Measurements from ENCODE around the gene PAQR7.
A peak's percentile ranks its signal among the peaks of the same experiment; 100 is the strongest.

Gene PAQR7

GRCh38 chr1:25875154-25875855, at the start of gene PAQR7:
Gene PAQR7, minus strand, starts transcription at chr1:25875708. Its CDS starts 11,869 bp downstream, at chr1:25863839.
- H3K4me3 ChIP-seq: peak within 1 kb of the TSS; percentile 47 to 69 (median 64)
- H3K27ac ChIP-seq: peak within 1 kb of the TSS; percentile 42 to 95 (median 89)

DNA sequence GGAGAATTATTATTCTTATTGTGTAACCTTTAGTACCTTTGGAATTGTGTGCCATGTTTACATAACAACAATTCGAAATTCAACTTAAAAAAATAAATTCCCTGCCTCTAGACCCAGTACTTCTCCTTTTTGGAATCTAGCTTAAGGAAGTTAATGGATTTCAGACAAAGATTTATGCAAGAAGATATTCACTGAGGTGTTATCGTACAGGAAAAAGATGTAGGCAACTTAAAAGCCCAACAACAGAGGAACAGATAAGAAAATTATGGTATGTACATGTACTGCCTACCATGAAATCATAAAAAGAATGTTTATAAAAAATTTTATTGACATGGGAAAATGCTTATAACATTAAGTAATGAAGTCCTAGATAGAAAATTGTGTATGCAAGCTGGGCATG, 48.9 kb upstream of the PAQR7 start:
- no peak overlapping the region for H3K27ac ChIP-seq

GRCh38 chr1:25922971-25923552, 47.6 kb upstream of the PAQR7 start:
- peak overlapping the region; percentile 20 to 84 (median 73) for H3K27ac ChIP-seq
- H3K4me3 ChIP-seq: peak overlapping the region; percentile 42 to 54 (median 46)

More for the DNA sequence above, 48.9 kb upstream of the PAQR7 start:
- H3K4me3 ChIP-seq: no peak overlapping the region

DNA sequence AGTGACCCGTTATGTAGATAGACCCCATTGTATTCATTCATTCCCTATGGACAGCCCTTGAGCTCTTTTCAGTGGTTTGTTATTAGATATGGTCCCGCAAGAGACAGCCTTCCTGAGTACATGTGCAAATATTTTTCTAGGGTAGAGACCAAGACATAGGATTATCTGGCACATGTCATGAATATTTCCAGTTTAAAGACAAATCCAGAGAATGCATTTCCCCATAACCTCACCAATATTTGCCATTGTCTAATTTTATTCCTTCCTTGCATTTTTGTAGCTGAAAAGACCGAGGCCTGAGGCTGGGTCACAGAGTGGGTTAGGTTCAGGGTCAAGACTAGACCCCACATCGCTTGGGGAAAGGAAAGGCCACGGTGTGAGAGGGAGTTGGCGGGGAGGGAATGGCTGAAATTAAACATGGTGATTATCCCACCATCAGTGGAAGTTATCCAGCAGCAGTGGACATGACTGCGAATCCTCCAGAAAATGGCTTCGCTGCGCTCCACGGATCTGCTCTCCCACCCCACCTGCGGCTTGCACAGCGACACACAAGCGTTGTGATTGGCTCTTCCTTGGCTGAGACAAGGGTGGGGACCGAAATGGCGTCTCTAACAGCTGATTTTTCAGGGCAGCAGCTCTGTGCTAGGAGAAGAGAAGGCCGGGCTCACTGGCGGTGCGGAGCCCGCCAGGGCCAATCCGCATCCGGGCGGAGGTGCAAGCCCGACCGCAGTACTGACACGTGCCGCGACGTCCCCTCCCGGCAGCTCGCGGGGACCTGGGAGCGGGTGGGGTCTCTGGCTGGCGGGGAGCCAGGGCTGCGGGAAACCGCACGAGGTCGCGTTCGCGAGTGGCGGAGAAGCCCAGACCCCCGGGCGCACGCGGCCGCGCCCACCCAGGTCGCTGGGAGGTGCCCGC, 46.8 kb upstream of the PAQR7 start:
- Histone ChIP-seq H3K27ac (peak overlapping the region; percentile 20 to 84 (median 73)), H3K4me3 (peak overlapping the region; percentile 42 to 54 (median 46))

GRCh38 chr1:25918615-25919014, 43.1 kb upstream of the PAQR7 start:
- no peak overlapping the region for H3K27ac ChIP-seq

DNA sequence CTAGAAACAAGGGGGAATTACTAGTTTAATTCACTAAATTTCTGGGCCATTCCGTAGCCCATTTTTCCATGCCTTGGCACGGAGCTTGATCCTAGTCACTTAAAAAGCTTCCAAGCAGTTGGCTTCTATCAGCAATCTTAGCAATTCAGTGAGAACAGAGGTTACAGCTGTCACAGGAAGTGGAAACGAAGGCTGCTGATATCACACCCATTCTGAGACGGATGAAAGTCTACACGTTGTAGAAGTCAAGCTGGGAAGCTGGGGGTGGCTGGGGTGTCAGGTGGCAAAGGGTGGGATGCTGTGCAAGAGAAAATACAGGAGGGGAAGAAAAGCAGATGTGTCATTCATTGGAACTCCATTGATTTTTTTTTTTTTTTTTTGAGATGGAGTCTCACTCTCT, 42.5 kb upstream of the PAQR7 start:
- Histone ChIP-seq H3K4me3 (no peak overlapping the region), H3K27ac (no peak overlapping the region)

More at GRCh38 chr1:25918615-25919014, 43.1 kb upstream of the PAQR7 start:
- H3K4me3 ChIP-seq: no peak overlapping the region

- Histone ChIP-seq H3K4me3 (no peak overlapping the region), H3K27ac (no peak overlapping the region)
Observed at GRCh38 chr1:25916460-25916859, 41.0 kb upstream of the PAQR7 start.

- no peak overlapping the region for H3K27ac ChIP-seq
- no peak overlapping the region for H3K4me3 ChIP-seq
Observed at GRCh38 chr1:25914074-25914995, 38.8 kb upstream of the PAQR7 start.

DNA sequence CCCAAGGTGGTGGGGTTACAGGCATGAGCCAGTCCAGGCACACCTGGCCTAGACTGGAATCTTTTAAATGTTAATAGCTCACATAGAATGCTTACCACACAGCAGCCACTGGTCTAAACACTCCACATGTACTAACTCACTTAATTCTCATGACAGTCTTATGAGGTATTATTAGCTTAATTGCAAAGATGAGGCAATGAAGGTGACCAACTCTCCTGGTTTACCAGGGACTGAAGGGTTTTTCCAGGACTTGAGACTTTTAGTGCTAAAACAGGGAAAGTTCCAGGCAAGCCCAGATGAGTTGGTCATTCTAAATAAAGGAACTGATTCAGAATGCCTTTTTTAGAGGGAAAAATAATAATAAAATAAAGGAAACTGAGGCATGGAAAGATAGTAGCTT, 37.7 kb upstream of the PAQR7 start:
- H3K27ac ChIP-seq: no peak overlapping the region
- H3K4me3 ChIP-seq: no peak overlapping the region

GRCh38 chr1:25912076-25912831, 36.7 kb upstream of the PAQR7 start:
- H3K27ac ChIP-seq: no peak overlapping the region
- no peak overlapping the region for H3K4me3 ChIP-seq

- Histone ChIP-seq H3K27ac (no peak overlapping the region), H3K4me3 (no peak overlapping the region)
Observed at GRCh38 chr1:25911162-25911561, 35.7 kb upstream of the PAQR7 start.

GRCh38 chr1:25909040-25909439, 33.5 kb upstream of the PAQR7 start:
- no peak overlapping the region for H3K4me3 ChIP-seq
- no peak overlapping the region for H3K27ac ChIP-seq

DNA sequence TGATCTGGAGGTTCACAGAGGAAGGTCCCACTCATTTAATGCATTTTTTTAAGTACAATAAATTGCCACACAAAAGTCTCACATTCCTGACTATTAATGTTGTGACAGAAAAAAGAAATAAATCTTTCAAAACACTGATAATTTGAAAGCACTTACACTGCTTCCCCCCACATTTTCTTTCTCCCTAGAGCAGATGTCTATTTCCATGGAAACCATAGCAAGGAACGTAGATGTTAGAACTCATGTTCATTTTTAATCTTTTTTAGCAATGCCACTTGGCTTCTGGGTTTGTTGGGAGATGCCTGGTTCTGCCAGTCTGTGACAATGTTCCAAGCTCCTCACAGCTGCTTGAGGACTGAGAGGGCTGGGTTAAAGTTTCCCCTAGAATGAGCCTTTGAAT, 32.7 kb upstream of the PAQR7 start:
- Histone ChIP-seq H3K4me3 (no peak overlapping the region), H3K27ac (no peak overlapping the region)

GRCh38 chr1:25907601-25908000, 32.1 kb upstream of the PAQR7 start:
- Histone ChIP-seq H3K27ac (peak overlapping the region in 1 of 21 experiments; percentile 32), H3K4me3 (no peak overlapping the region)

GRCh38 chr1:25906644-25907300, 31.3 kb upstream of the PAQR7 start:
- peak overlapping the region in 7 of 21 experiments; percentile 20 to 83 (median 56) for H3K27ac ChIP-seq

GRCh38 chr1:25905680-25906643, 30.5 kb upstream of the PAQR7 start, which contains the start of gene STMN1:
Gene STMN1, minus strand, starts transcription at chr1:25906419. Its CDS starts 1,743 bp downstream, at chr1:25904676.
- H3K4me3 ChIP-seq: peak within 1 kb of the TSS; percentile 47 to 83 (median 67)
- H3K27ac ChIP-seq: peak within 1 kb of the TSS in 19 of 21 experiments; percentile 1 to 83 (median 57)

More at GRCh38 chr1:25906644-25907300, 31.3 kb upstream of the PAQR7 start:
- peak overlapping the region; percentile 47 to 83 (median 67) for H3K4me3 ChIP-seq

All from skin epidermis (tissue), 12 donors.